ENCODE measurements around the gene EFR3B.

GRCh38 chr2:25109822-25110221, 67.9 kb downstream of the EFR3B start:
- TF ChIP-seq CTCF (IDR thresholded peaks at IDR 0.05; ENCODE audit: insufficient read depth, low read depth, low read length) (no peak), EZH2 (IDR thresholded peaks at IDR 0.05; ENCODE audit: insufficient read depth, low read length) (no peak)
